Mesothelial cell of epicardium (in vitro differentiated cells): ENCODE data around the gene PTRH1. TPM values are rescaled to one million over a fixed set of nuclear protein-coding genes. Genes with fewer than 3 reads are reported as not detected.

Experiments
- DNase-seq, 2 experiments: peaks; one replicate each; pipeline ENCODE4 v3.0.0; 2021; ENCODE audit warnings: low spot score in 2 of 2; ENCODE audit not compliant: unreplicated experiment in 2 of 2
- H3K27ac Mint-ChIP-seq: 2 replicates; pipeline ENCODE4 v1.8.0; 2021; ENCODE audit warnings: mixed read lengths
- H3K27me3 Mint-ChIP-seq: 2 replicates; pipeline ENCODE4 v1.8.0; 2021; ENCODE audit warnings: low read depth, mixed read lengths
- H3K36me3 Mint-ChIP-seq: 2 replicates; pipeline ENCODE4 v1.8.0; 2021; ENCODE audit warnings: mixed read lengths
- H3K4me1 Mint-ChIP-seq: 2 replicates; pipeline ENCODE4 v1.8.0; 2021; ENCODE audit warnings: mixed read lengths
- H3K4me3 Mint-ChIP-seq: 2 replicates; pipeline ENCODE4 v1.8.0; 2021; ENCODE audit warnings: mild to moderate bottlenecking, moderate library complexity, mixed read lengths
- H3K9me3 Mint-ChIP-seq: 2 replicates; pipeline ENCODE4 v1.8.0; 2021; ENCODE audit warnings: mixed read lengths
- CTCF ChIP-seq: fragments of 200-600 bp; sonication (generic); IDR thresholded peaks from one replicate; pipeline ENCODE4 v1.5.0; 2021; ENCODE audit warnings: antibody characterized with exemption; ENCODE audit not compliant: unreplicated experiment
- total RNA-seq: library from RNA; stranded (reverse); gene quantifications from 3 replicates; pipeline ENCODE4 v1.2.1, GENCODE V29; 2021

The PTRH1 gene
- total RNA-seq, 1 donor from 2014 or later, result 9.5 TPM

GRCh38 chr9:127744398-127745110 lies 29.1 kb upstream of the PTRH1 start:
- no peak for TF ChIP-seq CTCF
- peaks cover 23% of the 10 kb centered on the region for H3K27me3 Mint-ChIP-seq
- no peaks in the 10 kb centered on the region for H3K36me3 Mint-ChIP-seq
- no peak overlapping the region for H3K4me3 Mint-ChIP-seq
- H3K9me3 Mint-ChIP-seq, result no peaks in the 10 kb centered on the region
- no peak overlapping the region for H3K27ac Mint-ChIP-seq
- H3K4me1 Mint-ChIP-seq, result peaks cover 13% of the 10 kb centered on the region
- DNase-seq, result no peak

- Mint-ChIP-seq H3K4me1 (peaks cover 13% of the 10 kb centered on the region), H3K4me3 (peak overlapping the region; percentile 63), H3K36me3 (no peaks in the 10 kb centered on the region), H3K27me3 (peaks cover 17% of the 10 kb centered on the region), H3K27ac (peak overlapping the region; percentile 59), H3K9me3 (no peaks in the 10 kb centered on the region)
- no peak for TF ChIP-seq CTCF
- DNase-seq, result peak; percentile 71 to 83
These were observed 27.1 kb upstream of the PTRH1 start for GRCh38 chr9:127742435-127743088.

DNA sequence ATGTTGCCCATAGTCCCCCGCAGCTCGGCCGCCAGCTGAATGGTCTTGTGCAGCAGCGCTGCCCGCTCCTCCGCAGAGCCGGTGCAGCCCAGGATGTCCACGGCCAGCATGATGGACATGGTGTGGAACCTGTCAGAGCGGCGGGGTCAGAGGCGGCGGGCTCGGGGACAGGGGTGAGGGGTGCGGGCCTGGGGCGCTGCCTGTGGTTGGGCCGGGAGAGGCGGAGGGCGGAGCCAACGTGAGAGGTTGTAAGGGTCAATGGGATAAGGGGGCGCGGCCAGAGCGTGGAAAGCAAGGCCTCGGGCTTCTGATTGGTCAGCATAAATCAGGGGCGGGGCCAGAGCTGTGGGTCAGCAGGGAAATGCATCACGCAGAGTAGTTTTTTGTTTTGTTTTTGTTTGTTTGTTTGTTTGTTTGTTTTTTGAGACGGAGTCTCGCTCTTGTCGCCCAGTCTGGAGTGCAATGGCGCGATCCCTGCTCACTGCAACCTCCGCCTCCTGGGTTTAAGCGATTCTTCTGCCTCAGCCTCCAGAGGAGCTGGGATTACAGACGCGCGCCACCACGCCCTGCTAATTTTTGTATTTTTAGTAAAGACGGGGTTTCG lies 26.5 kb upstream of the PTRH1 start:
- H3K9me3 Mint-ChIP-seq, result no peaks in the 10 kb centered on the region
- peak overlapping the region; percentile 59 for H3K27ac Mint-ChIP-seq
- no peaks in the 10 kb centered on the region for H3K36me3 Mint-ChIP-seq
- DNase-seq, result no peak
- H3K4me3 Mint-ChIP-seq, result peak overlapping the region; percentile 63
- no peak for TF ChIP-seq CTCF
- peaks cover 12% of the 10 kb centered on the region for H3K27me3 Mint-ChIP-seq
- peaks cover 13% of the 10 kb centered on the region for H3K4me1 Mint-ChIP-seq

- H3K27ac Mint-ChIP-seq, result no peak overlapping the region
These were observed 24.3 kb upstream of the PTRH1 start for GRCh38 chr9:127739614-127740330.

More at GRCh38 chr9:127739614-127740330, 24.3 kb upstream of the PTRH1 start:
- H3K9me3 Mint-ChIP-seq, result no peaks in the 10 kb centered on the region
- H3K36me3 Mint-ChIP-seq, result no peaks in the 10 kb centered on the region
- TF ChIP-seq CTCF, result no peak
- no peak for DNase-seq
- peaks cover 13% of the 10 kb centered on the region for H3K4me1 Mint-ChIP-seq
- H3K4me3 Mint-ChIP-seq, result no peak overlapping the region
- H3K27me3 Mint-ChIP-seq, result peaks cover 13% of the 10 kb centered on the region
